ENCODE measurements around the gene RMDN2. TPM values are rescaled to one million over a fixed set of nuclear protein-coding genes. Genes with fewer than 3 reads are reported as not detected.

RMDN2 gene
- total RNA-seq, 5 donors from 2014 or later (not counting 1 experiment from before 2014, with no cell fraction given) = 2.4 to 5.0 (median 3.5) TPM

DNA sequence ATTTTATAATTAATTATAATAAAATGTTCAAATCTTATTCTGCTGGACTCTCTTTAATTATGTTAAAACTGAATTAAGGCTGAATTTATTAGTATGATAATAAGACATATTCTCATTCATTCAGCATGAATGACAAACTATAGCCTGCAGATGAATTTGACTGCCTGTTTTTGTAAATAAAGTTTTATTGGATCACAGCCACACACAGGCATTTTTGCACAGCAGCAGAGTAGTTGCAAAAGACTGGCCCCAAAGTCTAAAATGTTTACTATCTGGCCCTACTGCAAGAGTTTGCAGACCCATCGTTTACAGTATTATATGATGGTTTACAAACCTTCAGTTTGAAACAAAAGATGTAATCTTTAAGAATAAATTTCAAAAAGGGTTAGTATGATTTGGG is 58.6 kb downstream of the RMDN2 start:
- ATAC-seq (replicated peaks in 1 of 4) (no peak), DNase-seq (no peak)
- no peak overlapping the region for H3K27ac ChIP-seq (ENCODE audit: low read length)
- no peak overlapping the region for H3K27ac Mint-ChIP-seq
- H3K36me3 Mint-ChIP-seq = peaks cover 16% of the 10 kb centered on the region
- POLR2A ChIA-PET = no interaction called here
- H3K36me3 ChIP-seq (ENCODE audit: control insufficient read depth in 2 of 2, extremely low read depth in 1 of 2, insufficient read depth in 1 of 2, low read length in 1 of 2) = no peaks in the 10 kb centered on the region
- H3K27me3 ChIP-seq (replicated peaks in 1 of 2; ENCODE audit: control insufficient read depth in 2 of 2, extremely low read depth in 1 of 2, insufficient read depth in 2 of 2, low read length in 1 of 2) = no peaks in the 10 kb centered on the region
- CTCF ChIA-PET = no interaction called here
- H3K4me3 ChIP-seq (ENCODE audit: control insufficient read depth in 1 of 2, extremely low read depth in 1 of 2, low read length in 1 of 2) = no peak overlapping the region
- H3K4me1 ChIP-seq (ENCODE audit: control insufficient read depth in 1 of 2, extremely low read depth in 1 of 2, insufficient read depth in 2 of 2, low read length in 2 of 2) = no peaks in the 10 kb centered on the region
- no peak overlapping the region for H3K4me3 Mint-ChIP-seq
- peaks cover 0 to 4% of the 10 kb centered on the region in 2 donors for H3K27me3 Mint-ChIP-seq
- H3K4me1 Mint-ChIP-seq = peaks cover 0 to 7% (median 4%) of the 10 kb centered on the region in 3 donors
- H3K9me3 ChIP-seq = no peaks in the 10 kb centered on the region
- H3K9me3 Mint-ChIP-seq = no peaks in the 10 kb centered on the region
- WGBS (ENCODE audit: insufficient coverage) = no CpG with 5 or more reads among the region's 1 CpG

GRCh38 chr2:37984176-37984575 is 59.1 kb downstream of the RMDN2 start:
- H3K27me3 Mint-ChIP-seq = peaks cover 0 to 4% of the 10 kb centered on the region in 2 donors
- POLR2A ChIA-PET = no interaction called here
- no peaks in the 10 kb centered on the region for H3K9me3 Mint-ChIP-seq
- CTCF ChIA-PET = interaction anchor here in 1 of 2 donors (0.7 kb wide), 1 partner anchor 211 kb away, joined by 3 read pairs; no protein-coding TSS in a partner anchor
- no peak overlapping the region for H3K27ac Mint-ChIP-seq
- Histone ChIP-seq H3K4me1 (ENCODE audit: control insufficient read depth in 1 of 2, extremely low read depth in 1 of 2, insufficient read depth in 2 of 2, low read length in 2 of 2) (no peaks in the 10 kb centered on the region), H3K27ac (ENCODE audit: low read length) (no peak overlapping the region), H3K9me3 (no peaks in the 10 kb centered on the region), H3K36me3 (ENCODE audit: control insufficient read depth in 2 of 2, extremely low read depth in 1 of 2, insufficient read depth in 1 of 2, low read length in 1 of 2) (no peaks in the 10 kb centered on the region), H3K4me3 (ENCODE audit: control insufficient read depth in 1 of 2, extremely low read depth in 1 of 2, low read length in 1 of 2) (no peak overlapping the region), H3K27me3 (replicated peaks in 1 of 2; ENCODE audit: control insufficient read depth in 2 of 2, extremely low read depth in 1 of 2, insufficient read depth in 2 of 2, low read length in 1 of 2) (no peaks in the 10 kb centered on the region)
- H3K4me1 Mint-ChIP-seq = peaks cover 0 to 7% (median 4%) of the 10 kb centered on the region in 3 donors
- DNase-seq (no peak), ATAC-seq (replicated peaks in 1 of 4) (no peak)
- H3K36me3 Mint-ChIP-seq = peaks cover 16% of the 10 kb centered on the region
- WGBS (ENCODE audit: insufficient coverage) = no CpG with 5 or more reads among the region's 1 CpG
- H3K4me3 Mint-ChIP-seq = no peak overlapping the region

DNA sequence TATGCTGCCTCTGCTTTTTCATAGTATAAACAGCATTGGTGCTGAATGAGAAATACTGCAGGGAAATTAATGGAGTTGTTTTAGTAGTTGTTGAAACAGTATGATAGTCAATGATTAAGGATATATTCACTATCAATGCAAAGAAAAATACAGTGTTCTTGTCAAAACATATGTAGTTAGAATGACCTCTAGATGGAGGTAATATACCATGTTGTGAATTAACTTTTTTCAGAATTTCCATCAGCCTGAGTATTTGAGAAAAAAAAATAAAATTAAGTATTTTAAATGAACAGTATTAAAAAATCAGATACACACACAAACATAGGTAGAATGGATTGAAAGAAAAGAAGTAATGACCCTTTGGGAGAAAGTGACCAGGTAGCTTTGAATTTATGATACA is 59.5 kb downstream of the RMDN2 start:
- Mint-ChIP-seq H3K4me1 (peaks cover 0 to 7% (median 4%) of the 10 kb centered on the region in 3 donors), H3K27me3 (peaks cover 0 to 4% of the 10 kb centered on the region in 2 donors), H3K9me3 (no peaks in the 10 kb centered on the region), H3K27ac (no peak overlapping the region), H3K4me3 (no peak overlapping the region), H3K36me3 (peaks cover 16% of the 10 kb centered on the region)
- Histone ChIP-seq H3K36me3 (ENCODE audit: control insufficient read depth in 2 of 2, extremely low read depth in 1 of 2, insufficient read depth in 1 of 2, low read length in 1 of 2) (no peaks in the 10 kb centered on the region), H3K27me3 (replicated peaks in 1 of 2; ENCODE audit: control insufficient read depth in 2 of 2, extremely low read depth in 1 of 2, insufficient read depth in 2 of 2, low read length in 1 of 2) (no peaks in the 10 kb centered on the region), H3K9me3 (no peaks in the 10 kb centered on the region), H3K27ac (ENCODE audit: low read length) (no peak overlapping the region), H3K4me1 (ENCODE audit: control insufficient read depth in 1 of 2, extremely low read depth in 1 of 2, insufficient read depth in 2 of 2, low read length in 2 of 2) (no peaks in the 10 kb centered on the region), H3K4me3 (ENCODE audit: control insufficient read depth in 1 of 2, extremely low read depth in 1 of 2, low read length in 1 of 2) (no peak overlapping the region)
- ChIA-PET POLR2A (no interaction called here), CTCF (interaction anchor here in 1 of 2 donors (0.7 kb wide), 1 partner anchor 211 kb away, joined by 3 read pairs; no protein-coding TSS in a partner anchor)
- ATAC-seq (replicated peaks in 1 of 4) (no peak), DNase-seq (no peak)

GRCh38 chr2:37985333-37985732 is 60.2 kb downstream of the RMDN2 start:
- Mint-ChIP-seq H3K4me1 (peaks cover 0 to 7% (median 4%) of the 10 kb centered on the region in 3 donors), H3K36me3 (peaks cover 16% of the 10 kb centered on the region), H3K4me3 (no peak overlapping the region), H3K27ac (no peak overlapping the region), H3K27me3 (peaks cover 0 to 4% of the 10 kb centered on the region in 2 donors), H3K9me3 (no peaks in the 10 kb centered on the region)
- H3K27ac ChIP-seq (ENCODE audit: low read length) = no peak overlapping the region
- H3K4me1 ChIP-seq (ENCODE audit: control insufficient read depth in 1 of 2, extremely low read depth in 1 of 2, insufficient read depth in 2 of 2, low read length in 2 of 2) = no peaks in the 10 kb centered on the region
- no CpG with 5 or more reads among the region's 1 CpG for WGBS (ENCODE audit: insufficient coverage)
- ATAC-seq (replicated peaks in 1 of 4) = no peak
- POLR2A ChIA-PET = no interaction called here
- DNase-seq = no peak
- H3K9me3 ChIP-seq = no peaks in the 10 kb centered on the region
- CTCF ChIA-PET = no interaction called here
- no peak overlapping the region for H3K4me3 ChIP-seq (ENCODE audit: control insufficient read depth in 1 of 2, extremely low read depth in 1 of 2, low read length in 1 of 2)
- no peaks in the 10 kb centered on the region for H3K27me3 ChIP-seq (replicated peaks in 1 of 2; ENCODE audit: control insufficient read depth in 2 of 2, extremely low read depth in 1 of 2, insufficient read depth in 2 of 2, low read length in 1 of 2)
- no peaks in the 10 kb centered on the region for H3K36me3 ChIP-seq (ENCODE audit: control insufficient read depth in 2 of 2, extremely low read depth in 1 of 2, insufficient read depth in 1 of 2, low read length in 1 of 2)

- no peak for ATAC-seq (replicated peaks in 1 of 4)
- Mint-ChIP-seq H3K4me1 (peaks cover 0 to 2% (median 0%) of the 10 kb centered on the region in 3 donors), H3K27ac (no peak overlapping the region), H3K4me3 (no peak overlapping the region), H3K36me3 (peaks cover 16% of the 10 kb centered on the region), H3K9me3 (no peaks in the 10 kb centered on the region), H3K27me3 (peaks cover 0 to 4% of the 10 kb centered on the region in 2 donors)
- no peaks in the 10 kb centered on the region for H3K4me1 ChIP-seq (ENCODE audit: control insufficient read depth in 1 of 2, extremely low read depth in 1 of 2, insufficient read depth in 2 of 2, low read length in 2 of 2)
- H3K27me3 ChIP-seq (replicated peaks in 1 of 2; ENCODE audit: control insufficient read depth in 2 of 2, extremely low read depth in 1 of 2, insufficient read depth in 2 of 2, low read length in 1 of 2) = no peaks in the 10 kb centered on the region
- no peak overlapping the region for H3K4me3 ChIP-seq (ENCODE audit: control insufficient read depth in 1 of 2, extremely low read depth in 1 of 2, low read length in 1 of 2)
- ChIA-PET CTCF (interaction anchor here in 1 of 2 donors (0.6 kb wide), 1 partner anchor 286 kb away, joined by 4 read pairs; no protein-coding TSS in a partner anchor), POLR2A (no interaction called here)
- no CpG with 5 or more reads among the region's 4 CpGs for WGBS (ENCODE audit: insufficient coverage)
- H3K36me3 ChIP-seq (ENCODE audit: control insufficient read depth in 2 of 2, extremely low read depth in 1 of 2, insufficient read depth in 1 of 2, low read length in 1 of 2) = no peaks in the 10 kb centered on the region
- no peak overlapping the region for H3K27ac ChIP-seq (ENCODE audit: low read length)
- DNase-seq = no peak
- H3K9me3 ChIP-seq = no peaks in the 10 kb centered on the region
Observed at GRCh38 chr2:37987098-37987775, 62.1 kb downstream of the RMDN2 start.

DNA sequence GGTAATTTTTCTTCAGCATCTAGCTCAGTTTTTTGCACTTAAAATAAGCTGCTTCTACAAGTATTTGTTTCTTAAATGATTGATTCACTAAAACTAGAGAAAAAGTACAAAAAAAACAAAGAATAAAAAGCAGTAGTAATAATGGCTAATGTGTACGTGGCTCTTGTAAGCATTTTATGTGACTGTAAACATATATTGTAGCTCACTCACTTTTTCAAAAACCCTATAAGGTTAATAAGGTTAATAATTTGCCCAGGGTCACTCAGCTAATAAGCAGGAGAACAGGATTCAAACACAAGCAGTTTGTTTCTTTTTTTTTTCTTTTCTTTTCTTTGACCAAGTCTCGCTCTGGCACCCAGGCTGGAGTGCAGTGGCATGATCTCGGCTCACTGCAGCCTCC is 67.5 kb downstream of the RMDN2 start:
- POLR2A ChIA-PET = no interaction called here
- ATAC-seq (replicated peaks in 1 of 4) (no peak), DNase-seq (no peak)
- no peak overlapping the region for H3K27ac Mint-ChIP-seq
- peaks cover 4% of the 10 kb centered on the region for H3K36me3 Mint-ChIP-seq
- H3K27ac ChIP-seq (ENCODE audit: low read length) = no peak overlapping the region
- H3K4me3 ChIP-seq (ENCODE audit: control insufficient read depth in 1 of 2, extremely low read depth in 1 of 2, low read length in 1 of 2) = no peak overlapping the region
- no peaks in the 10 kb centered on the region for H3K4me1 ChIP-seq (ENCODE audit: control insufficient read depth in 1 of 2, extremely low read depth in 1 of 2, insufficient read depth in 2 of 2, low read length in 2 of 2)
- no peaks in the 10 kb centered on the region for H3K9me3 Mint-ChIP-seq
- no peaks in the 10 kb centered on the region for H3K27me3 ChIP-seq (replicated peaks in 1 of 2; ENCODE audit: control insufficient read depth in 2 of 2, extremely low read depth in 1 of 2, insufficient read depth in 2 of 2, low read length in 1 of 2)
- no peaks in the 10 kb centered on the region for H3K4me1 Mint-ChIP-seq
- H3K4me3 Mint-ChIP-seq = no peak overlapping the region
- WGBS (ENCODE audit: insufficient coverage) = 86% methylated on average over 1 of the region's 3 CpGs
- no peaks in the 10 kb centered on the region for H3K27me3 Mint-ChIP-seq
- no peaks in the 10 kb centered on the region for H3K9me3 ChIP-seq
- CTCF ChIA-PET = interaction anchor here in 1 of 2 donors (0.6 kb wide), 1 partner anchor 23 kb away, joined by 4 read pairs; no protein-coding TSS in a partner anchor
- no peaks in the 10 kb centered on the region for H3K36me3 ChIP-seq (ENCODE audit: control insufficient read depth in 2 of 2, extremely low read depth in 1 of 2, insufficient read depth in 1 of 2, low read length in 1 of 2)

Measured in T-cell (primary cell).